Measurements from ENCODE around the gene SPINK6. TPM values are rescaled to one million over a fixed set of nuclear protein-coding genes. Genes with fewer than 3 reads are reported as not detected.
A peak's percentile ranks its signal among the peaks of the same experiment; 100 is the strongest.

The SPINK6 gene
- total and polyA plus RNA-seq, 4 donors: 0.25 TPM; not detected in 3

- Histone ChIP-seq H3K27ac (ENCODE audit: low read depth in 1 of 2, low read length in 1 of 2) (no peak overlapping the region), H3K4me1 (ENCODE audit: control insufficient read depth in 5 of 5, insufficient read depth in 5 of 5, low read length in 5 of 5) (no peaks in the 10 kb centered on the region), H3K27me3 (ENCODE audit: control insufficient read depth in 3 of 3, insufficient read depth in 3 of 3, low read length in 2 of 3) (no peaks in the 10 kb centered on the region), H3K9me3 (ENCODE audit: control insufficient read depth in 4 of 4, insufficient read depth in 3 of 4, low read length in 3 of 4) (no peaks in the 10 kb centered on the region), H3K9ac (ENCODE audit: insufficient read depth in 1 of 2, low read length in 2 of 2) (no peak overlapping the region), H3K4me3 (no peak overlapping the region), H3K36me3 (ENCODE audit: control insufficient read depth in 4 of 4, insufficient read depth in 4 of 4, low read length in 4 of 4) (no peaks in the 10 kb centered on the region)
- no peak for TF ChIP-seq CTCF (IDR thresholded peaks at IDR 0.05; ENCODE audit: control extremely low read depth, extremely low read depth)
- WGBS, 2 donors: 26 to 47% methylated on average over 2 of the region's 2 CpGs
- DNase-seq (no peak), ATAC-seq (ENCODE audit: insufficient read depth, low FRiP score) (no peak)
Observed at GRCh38 chr5:148201151-148201550, 1.7 kb upstream of the SPINK6 start.

DNA sequence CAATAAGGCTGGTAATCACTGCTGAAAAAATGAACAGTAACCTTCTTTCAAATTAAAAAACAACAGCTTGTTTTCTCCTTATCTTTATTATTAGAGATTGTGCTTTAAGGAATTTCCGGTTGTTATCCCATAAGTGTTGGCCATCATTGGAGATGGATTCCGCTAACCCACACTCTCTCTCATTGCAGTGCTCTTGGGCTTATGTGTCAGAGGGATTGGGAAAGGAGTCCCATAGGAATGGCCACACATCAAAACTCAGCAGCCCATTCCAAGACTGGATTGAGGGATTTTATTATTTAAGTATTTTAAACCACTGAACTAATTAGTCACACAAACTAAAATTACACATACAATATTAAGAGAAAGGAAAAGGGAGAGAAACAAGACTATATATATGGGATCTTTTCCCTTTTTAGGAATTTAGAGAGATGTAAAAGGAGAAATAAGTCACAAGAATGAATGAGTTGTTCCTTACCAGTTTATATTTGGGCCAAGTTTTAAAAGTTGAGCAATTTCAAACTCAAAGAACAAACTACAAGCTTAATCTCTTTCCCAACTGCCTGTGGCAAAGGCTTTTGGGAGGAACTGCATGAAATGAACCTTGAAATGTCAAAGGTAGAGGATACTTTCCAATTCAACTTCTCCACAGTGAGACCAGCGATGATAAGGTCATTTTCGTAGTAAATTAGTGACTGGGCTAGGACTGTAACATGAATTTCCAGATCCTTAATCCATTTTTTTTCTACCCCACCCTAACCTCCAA lies 2.4 kb downstream of the SPINK6 start:
- WGBS, 2 donors: 84 to 88% methylated on average over 4 of the region's 4 CpGs
- no peak for TF ChIP-seq CTCF (IDR thresholded peaks at IDR 0.05; ENCODE audit: control extremely low read depth, extremely low read depth)
- H3K9ac ChIP-seq (ENCODE audit: insufficient read depth in 1 of 2, low read length in 2 of 2): no peak overlapping the region
- DNase-seq (peak in 1 of 3 donors; percentile 12), ATAC-seq (ENCODE audit: insufficient read depth, low FRiP score) (no peak)
- H3K4me1 ChIP-seq (ENCODE audit: control insufficient read depth in 5 of 5, insufficient read depth in 5 of 5, low read length in 5 of 5): peaks cover 0 to 5% (median 0%) of the 10 kb centered on the region in 5 donors
- no peak overlapping the region for H3K27ac ChIP-seq (ENCODE audit: low read depth in 1 of 2, low read length in 1 of 2)
- H3K36me3 ChIP-seq (ENCODE audit: control insufficient read depth in 4 of 4, insufficient read depth in 4 of 4, low read length in 4 of 4): no peaks in the 10 kb centered on the region
- H3K27me3 ChIP-seq (ENCODE audit: control insufficient read depth in 3 of 3, insufficient read depth in 3 of 3, low read length in 2 of 3): no peaks in the 10 kb centered on the region
- no peak overlapping the region for H3K4me3 ChIP-seq
- no peaks in the 10 kb centered on the region for H3K9me3 ChIP-seq (ENCODE audit: control insufficient read depth in 4 of 4, insufficient read depth in 3 of 4, low read length in 3 of 4)

DNA sequence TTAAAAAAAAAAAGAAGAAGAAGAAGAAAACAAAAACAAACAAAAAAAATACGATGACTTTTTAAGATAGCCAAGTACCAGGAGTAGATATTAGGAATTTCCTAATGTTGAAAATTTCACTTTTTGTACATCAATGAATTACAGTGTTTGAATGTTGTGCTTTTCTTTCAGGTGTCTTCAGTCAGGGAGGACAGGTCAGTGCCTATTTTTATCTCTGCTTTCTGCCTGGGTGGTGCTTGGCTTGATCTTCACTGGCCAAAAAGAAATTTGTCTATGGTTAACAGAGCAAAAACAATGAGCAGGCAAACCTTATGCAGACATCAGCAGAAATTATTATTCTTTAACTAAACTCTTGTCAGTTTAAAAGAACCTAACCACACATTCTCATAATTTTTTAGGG lies 3.0 kb downstream of the SPINK6 start:
- TF ChIP-seq CTCF (IDR thresholded peaks at IDR 0.05; ENCODE audit: control extremely low read depth, extremely low read depth): no peak
- Histone ChIP-seq H3K4me3 (no peak overlapping the region), H3K9me3 (ENCODE audit: control insufficient read depth in 4 of 4, insufficient read depth in 3 of 4, low read length in 3 of 4) (no peaks in the 10 kb centered on the region), H3K27me3 (ENCODE audit: control insufficient read depth in 3 of 3, insufficient read depth in 3 of 3, low read length in 2 of 3) (no peaks in the 10 kb centered on the region), H3K9ac (ENCODE audit: insufficient read depth in 1 of 2, low read length in 2 of 2) (no peak overlapping the region), H3K4me1 (ENCODE audit: control insufficient read depth in 5 of 5, insufficient read depth in 5 of 5, low read length in 5 of 5) (peaks cover 0 to 5% (median 0%) of the 10 kb centered on the region in 5 donors), H3K36me3 (ENCODE audit: control insufficient read depth in 4 of 4, insufficient read depth in 4 of 4, low read length in 4 of 4) (no peaks in the 10 kb centered on the region), H3K27ac (ENCODE audit: low read depth in 1 of 2, low read length in 1 of 2) (no peak overlapping the region)
- DNase-seq (no peak), ATAC-seq (ENCODE audit: insufficient read depth, low FRiP score) (no peak)
- WGBS, 2 donors: 76 to 84% methylated on average over 1 of the region's 1 CpG

Data from lung (tissue), 12 donors.